Right lobe of liver (tissue), 6 donors: ENCODE data around the gene RACK1. TPM values are rescaled to one million over a fixed set of nuclear protein-coding genes. Genes with fewer than 3 reads are reported as not detected.

Source experiments
- ATAC-seq, 4 donors: fragments of 200-7000 bp; cut with Tn5 transposase; one replicate each; pipeline ENCODE4 v1.9.1; 2020; ENCODE audit warnings: mild to moderate bottlenecking in 4 of 4, moderate library complexity in 4 of 4
- DNase-seq, 3 donors: peaks; one replicate each; pipeline ENCODE4 v3.0.0-alpha.2; 2020
- H3K27ac ChIP-seq, 3 donors: fragments of 200-600 bp; one replicate each; pipeline ENCODE4 v1.8.0; 2022
- H3K27me3 ChIP-seq, 2 donors: fragments of 200-600 bp; one replicate each; pipeline ENCODE4 v1.8.0; 2022
- H3K36me3 ChIP-seq, 4 donors: fragments of 200-600 bp; sonication (generic) in 1 of 4; one replicate each; pipeline versions ENCODE4 v1.5.1 to v1.8.0; 2017 to 2022; ENCODE audit warnings: control low read depth in 1 of 4
- H3K4me1 ChIP-seq, 4 donors: fragments of 200-600 bp; sonication (generic) in 1 of 4; one replicate each; pipeline versions ENCODE4 v1.5.1 to v1.8.0; 2017 to 2022; ENCODE audit warnings: control low read depth in 1 of 4
- H3K4me3 ChIP-seq, 3 donors: fragments of 200-600 bp; one replicate each; pipeline ENCODE4 v1.8.0; 2022
- H3K9me3 ChIP-seq, 4 donors: fragments of 200-600 bp; sonication (generic) in 1 of 4; one replicate each; pipeline versions ENCODE4 v1.5.1 to v1.8.0; 2017 to 2022; ENCODE audit warnings: control low read depth in 1 of 4
- CTCF ChIP-seq, 4 donors: fragments of 200-600 bp in 3 of 4; fragments of 450-650 bp in 1 of 4; IDR thresholded peaks; one replicate each; pipeline versions ENCODE4 v1.5.1 to v1.8.0; 2016 to 2022; ENCODE audit warnings: antibody characterized with exemption in 4 of 4, mild to moderate bottlenecking in 2 of 4
- POLR2A ChIP-seq: fragments of 450-650 bp; IDR thresholded peaks from one replicate; pipeline ENCODE4 v1.6.1; 2017; ENCODE audit warnings: antibody characterized with exemption, mild to moderate bottlenecking
- WGBS: methylation state at CpG from one replicate; pipeline ENCODE4 v1.1.6; 2018; ENCODE audit warnings: low coverage, low lambda C conversion rate; ENCODE audit not compliant: insufficient coverage; ENCODE audit errors: missing lambda C conversion rate; 5-methylcytosine and 5-hydroxymethylcytosine counted together
- intact Hi-C, 2 donors: fragments of 100-400 bp; cut with DNase I; formaldehyde crosslinking; loops; one replicate each; pipeline versions ENCODE4 v1.11.2 to v1.14.1; 2022
- total RNA-seq, 6 experiments: library from RNA; depleted of rRNA in 2 of 6; stranded (reverse); fragments of >200 nt in 2 of 6; fragmentation: NEBNext Ultra II Directional in 3 of 6; extraction: Animal tissue kit (Norgen Biotek cat#: 25700) in 3 of 6; gene quantifications; one replicate each; pipeline versions ENCODE4 v1.1.0 to v1.2.4, GENCODE V29; 2016 to 2023
- donor health status: DM: no; HTN: yes; CAD: no.
- donor health status: DM: no; HTN: no; CAD: no.
- donor health status: DM: no; HTN: no; CAD: no.
- donor health status: DM: no; HTN: yes; CAD: no.
- donor health status: DM: no; HTN: yes; CAD: no.

RACK1 gene
- total RNA-seq, 6 experiments from 2014 or later, result 470 to 1,156 (median 552) TPM

- ATAC-seq, result no peak
- intact Hi-C loops, result no loop called here
- Histone ChIP-seq H3K36me3 (peaks cover 41 to 84% (median 56%) of the 10 kb centered on the region in 4 donors), H3K27me3 (no peaks in the 10 kb centered on the region), H3K4me1 (peaks cover 0 to 11% (median 3%) of the 10 kb centered on the region in 4 donors), H3K9me3 (no peaks in the 10 kb centered on the region), H3K4me3 (no peak overlapping the region), H3K27ac (no peak overlapping the region)
- TF ChIP-seq CTCF (IDR thresholded peaks at IDR 0.05) (no peak), POLR2A (no peak)
- WGBS, result 89% methylated on average over 6 of the region's 10 CpGs
- DNase-seq, result no peak
Observed at GRCh38 chr5:181236954-181237641, 6.6 kb downstream of the RACK1 start.

GRCh38 chr5:181236471-181236870 lies 7.2 kb downstream of the RACK1 start:
- Histone ChIP-seq H3K9me3 (no peaks in the 10 kb centered on the region), H3K4me3 (no peak overlapping the region), H3K27me3 (no peaks in the 10 kb centered on the region), H3K4me1 (peaks cover 0 to 5% (median 0%) of the 10 kb centered on the region in 4 donors), H3K36me3 (peaks cover 41 to 81% (median 50%) of the 10 kb centered on the region in 4 donors), H3K27ac (no peak overlapping the region)
- no peak for TF ChIP-seq CTCF (IDR thresholded peaks at IDR 0.05)
- no peak for TF ChIP-seq POLR2A
- intact Hi-C loops, result no loop called here
- ATAC-seq (no peak), DNase-seq (no peak)
- WGBS, result 81% methylated on average over 6 of the region's 6 CpGs

GRCh38 chr5:181235689-181236366 lies 7.9 kb downstream of the RACK1 start:
- H3K27me3 ChIP-seq, result no peaks in the 10 kb centered on the region
- no peak for ATAC-seq
- H3K27ac ChIP-seq, result no peak overlapping the region
- DNase-seq, result no peak
- H3K9me3 ChIP-seq, result no peaks in the 10 kb centered on the region
- intact Hi-C loops, result no loop called here
- TF ChIP-seq CTCF (IDR thresholded peaks at IDR 0.05) (no peak), POLR2A (no peak)
- no peak overlapping the region for H3K4me3 ChIP-seq
- 95% methylated on average over 4 of the region's 5 CpGs for WGBS
- H3K4me1 ChIP-seq, result no peaks in the 10 kb centered on the region
- H3K36me3 ChIP-seq, result peaks cover 36 to 81% (median 47%) of the 10 kb centered on the region in 4 donors

- Histone ChIP-seq H3K4me3 (no peak overlapping the region), H3K27me3 (no peaks in the 10 kb centered on the region), H3K4me1 (no peaks in the 10 kb centered on the region), H3K9me3 (no peaks in the 10 kb centered on the region), H3K36me3 (peaks cover 36 to 79% (median 43%) of the 10 kb centered on the region in 4 donors), H3K27ac (no peak overlapping the region)
- intact Hi-C loops, result no loop called here
- TF ChIP-seq CTCF (IDR thresholded peaks at IDR 0.05) (no peak), POLR2A (no peak)
- WGBS, result 90% methylated on average over 5 of the region's 5 CpGs
- DNase-seq (no peak), ATAC-seq (peak in 1 of 4 donors; percentile 4)
Observed at GRCh38 chr5:181235323-181235688, 8.4 kb downstream of the RACK1 start.
